Prostate gland (tissue), 2 donors: ENCODE measurements around the gene FURIN. TPM values are rescaled to one million over a fixed set of nuclear protein-coding genes. Genes with fewer than 3 reads are reported as not detected.

Source experiments
- DNase-seq: peaks from one replicate; pipeline ENCODE4 v3.0.0-alpha.2; 2019; ENCODE audit warnings: low spot score
- H3K27ac ChIP-seq, 2 donors: fragments of 200-600 bp; sonication (generic); 2 replicates each; pipeline ENCODE4 v1.5.1; 2017 to 2019
- H3K27me3 ChIP-seq: fragments of 200-600 bp; sonication (generic); replicated peaks from 2 replicates; pipeline ENCODE4 v1.5.1; 2019; ENCODE audit not compliant: insufficient read depth
- H3K36me3 ChIP-seq, 2 donors: fragments of 200-600 bp; sonication (generic); 1 replicate in 1 of 2; 2 replicates in 1 of 2; pipeline versions ENCODE4 v1.5.1 to v1.8.1; 2017 to 2019
- H3K4me1 ChIP-seq: fragments of 200-600 bp; sonication (generic); replicated peaks from 2 replicates; pipeline ENCODE4 v1.5.1; 2019
- H3K4me3 ChIP-seq, 2 donors: fragments of 200-600 bp; sonication (generic); 2 replicates each; pipeline ENCODE4 v1.5.1; 2017 to 2019
- H3K9me3 ChIP-seq: fragments of 200-600 bp; sonication (generic); 2 replicates; pipeline ENCODE4 v1.5.1; 2017
- CTCF ChIP-seq, 4 experiments: fragments of 200-600 bp in 2 of 4; fragments of 450-650 bp in 2 of 4; sonication (generic) in 2 of 4; IDR thresholded peaks; 1 replicate in 3 of 4; 2 replicates in 1 of 4; pipeline ENCODE4 v1.5.1; 2016 to 2019; ENCODE audit warnings: antibody characterized with exemption in 4 of 4, mild to moderate bottlenecking in 2 of 4, moderate library complexity in 2 of 4
- POLR2A ChIP-seq: fragments of 450-650 bp; IDR thresholded peaks from one replicate; pipeline ENCODE4 v1.6.1; 2016; ENCODE audit warnings: antibody characterized with exemption, mild to moderate bottlenecking
- POLR2AphosphoS5 ChIP-seq: sonication (generic); formaldehyde crosslinking; IDR thresholded peaks from one replicate; pipeline ENCODE4 v1.6.1; 2017; ENCODE audit warnings: antibody characterized with exemption
- WGBS: methylation state at CpG from one replicate; pipeline ENCODE4 v1.1.5; 2018; 5-methylcytosine and 5-hydroxymethylcytosine counted together
- intact Hi-C: fragments of 100-400 bp; cut with DNase I; formaldehyde crosslinking; loops from one replicate; pipeline ENCODE4 v1.14.2; 2022
- total RNA-seq, 2 donors: library from RNA; depleted of rRNA; stranded (reverse); fragments of >200 nt; gene quantifications; one replicate each; pipeline ENCODE4 v1.1.0, GENCODE V29; 2016

FURIN gene
- total RNA-seq, 2 donors from 2014 or later, result 92.8 to 154 TPM

DNA sequence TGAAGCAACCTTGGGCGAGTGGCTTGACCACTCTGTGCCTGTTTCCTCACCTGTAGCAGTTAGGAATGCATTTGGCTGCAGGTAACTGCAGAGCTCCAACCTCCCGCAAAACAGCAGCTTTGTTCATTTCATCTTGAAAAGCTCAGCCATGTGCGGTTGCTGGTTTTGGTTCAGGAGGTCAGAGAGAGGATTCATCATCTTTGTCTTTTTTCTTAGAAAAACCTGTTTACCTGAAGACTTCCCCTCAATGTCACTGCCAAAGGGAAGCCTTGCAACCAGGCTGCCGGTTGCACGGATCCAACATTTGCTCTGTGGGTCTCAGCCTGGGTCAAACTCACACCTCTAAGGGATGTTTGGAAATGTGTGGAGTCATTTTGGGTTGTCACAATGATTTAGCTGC, 16.4 kb upstream of the FURIN start:
- Histone ChIP-seq H3K4me3 (no peak overlapping the region), H3K4me1 (no peaks in the 10 kb centered on the region), H3K27me3 (no peaks in the 10 kb centered on the region), H3K9me3 (no peaks in the 10 kb centered on the region), H3K36me3 (no peaks in the 10 kb centered on the region), H3K27ac (no peak overlapping the region)
- TF ChIP-seq POLR2AphosphoS5 (no peak), CTCF (IDR thresholded peaks at IDR 0.05) (no peak), POLR2A (no peak)
- 87% methylated on average over 5 of the region's 5 CpGs for WGBS
- DNase-seq, result no peak
- intact Hi-C loops, result no loop called here

GRCh38 chr15:90855139-90855538, 13.2 kb upstream of the FURIN start:
- TF ChIP-seq POLR2AphosphoS5, result no peak
- no peak for TF ChIP-seq POLR2A
- no peak for TF ChIP-seq CTCF (IDR thresholded peaks at IDR 0.05)
- Histone ChIP-seq H3K4me1 (peaks cover 5% of the 10 kb centered on the region), H3K9me3 (no peaks in the 10 kb centered on the region), H3K27me3 (no peaks in the 10 kb centered on the region), H3K4me3 (no peak overlapping the region), H3K36me3 (no peaks in the 10 kb centered on the region), H3K27ac (no peak overlapping the region)
- DNase-seq, result no peak
- 80% methylated on average over 9 of the region's 9 CpGs for WGBS
- intact Hi-C loops, result no loop called here

DNA sequence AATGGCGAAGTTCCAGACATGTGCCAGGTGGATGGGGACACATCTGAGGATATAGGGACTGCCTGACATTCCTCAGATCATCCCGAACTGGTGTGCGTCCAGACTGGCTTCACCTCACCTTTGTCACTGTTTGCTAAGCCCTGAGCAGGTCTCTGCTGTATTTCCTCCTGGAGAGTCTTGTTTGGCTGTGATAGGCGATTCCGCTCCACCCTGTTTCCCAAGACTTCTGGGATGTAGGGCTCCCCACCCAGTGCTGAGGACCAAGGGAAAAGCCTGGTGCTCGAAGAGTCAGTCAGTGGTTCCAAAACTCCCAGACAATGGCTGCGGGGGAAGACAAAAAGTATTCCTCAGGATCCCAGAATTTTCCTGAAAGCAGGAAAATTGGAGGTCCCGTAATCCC, 11.1 kb upstream of the FURIN start:
- TF ChIP-seq POLR2AphosphoS5 (no peak), POLR2A (no peak), CTCF (IDR thresholded peaks at IDR 0.05) (no peak)

DNA sequence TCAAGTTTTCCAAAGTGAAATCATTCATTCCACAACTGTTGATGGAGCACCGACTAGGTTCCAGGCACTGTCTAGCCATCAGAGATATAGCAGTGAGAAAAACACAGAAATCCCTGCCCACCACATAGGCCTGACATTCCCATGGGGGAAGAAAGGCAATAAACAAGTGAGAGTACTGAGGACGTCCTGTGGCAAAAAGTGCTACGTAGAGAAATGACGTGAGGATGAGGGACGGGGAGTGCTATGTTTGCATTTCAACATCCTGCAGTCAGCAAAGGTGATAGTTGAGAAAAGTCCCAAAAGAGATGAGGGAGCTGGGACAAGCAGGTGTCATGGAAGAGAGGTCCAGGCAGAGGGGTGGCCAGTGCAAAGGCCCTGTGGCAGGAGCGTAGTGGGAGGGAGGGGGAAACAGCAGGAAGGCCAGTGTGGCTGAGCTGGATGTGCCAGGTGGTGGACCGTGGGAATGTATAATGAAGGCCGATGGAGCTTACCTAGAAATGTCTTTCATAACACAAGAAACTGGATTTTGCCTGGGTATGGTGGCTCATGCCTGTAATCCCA, 10.4 kb upstream of the FURIN start:
- Histone ChIP-seq H3K9me3 (no peaks in the 10 kb centered on the region), H3K4me1 (peaks cover 5% of the 10 kb centered on the region), H3K27ac (no peak overlapping the region), H3K36me3 (no peaks in the 10 kb centered on the region), H3K27me3 (no peaks in the 10 kb centered on the region), H3K4me3 (no peak overlapping the region)
- DNase-seq, result no peak
- TF ChIP-seq POLR2AphosphoS5 (no peak), POLR2A (no peak)
- intact Hi-C loops, result no loop called here
- 87% methylated on average over 8 of the region's 8 CpGs for WGBS

More for the DNA sequence above, 11.1 kb upstream of the FURIN start:
- no peak overlapping the region for H3K27ac ChIP-seq
- WGBS, result 91% methylated on average over 8 of the region's 8 CpGs
- no peaks in the 10 kb centered on the region for H3K9me3 ChIP-seq
- H3K27me3 ChIP-seq, result no peaks in the 10 kb centered on the region
- DNase-seq, result no peak
- H3K36me3 ChIP-seq, result no peaks in the 10 kb centered on the region
- peaks cover 5% of the 10 kb centered on the region for H3K4me1 ChIP-seq
- intact Hi-C loops, result no loop called here
- no peak overlapping the region for H3K4me3 ChIP-seq

- TF ChIP-seq POLR2AphosphoS5 (no peak), POLR2A (no peak), CTCF (IDR thresholded peaks at IDR 0.05) (no peak)
- H3K27ac ChIP-seq, result peak overlapping the region; percentile 66 to 76
- H3K36me3 ChIP-seq, result no peaks in the 10 kb centered on the region
- no peaks in the 10 kb centered on the region for H3K9me3 ChIP-seq
- H3K4me1 ChIP-seq, result peaks cover 5% of the 10 kb centered on the region
- H3K27me3 ChIP-seq, result no peaks in the 10 kb centered on the region
- intact Hi-C loops, result no loop called here
- no peak for DNase-seq
- H3K4me3 ChIP-seq, result no peak overlapping the region
- 63% methylated on average over 10 of the region's 10 CpGs for WGBS
Measured at GRCh38 chr15:90859234-90860131, 8.9 kb upstream of the FURIN start.
